ENCODE data around the gene KCTD19.

KCTD19 gene

DNA sequence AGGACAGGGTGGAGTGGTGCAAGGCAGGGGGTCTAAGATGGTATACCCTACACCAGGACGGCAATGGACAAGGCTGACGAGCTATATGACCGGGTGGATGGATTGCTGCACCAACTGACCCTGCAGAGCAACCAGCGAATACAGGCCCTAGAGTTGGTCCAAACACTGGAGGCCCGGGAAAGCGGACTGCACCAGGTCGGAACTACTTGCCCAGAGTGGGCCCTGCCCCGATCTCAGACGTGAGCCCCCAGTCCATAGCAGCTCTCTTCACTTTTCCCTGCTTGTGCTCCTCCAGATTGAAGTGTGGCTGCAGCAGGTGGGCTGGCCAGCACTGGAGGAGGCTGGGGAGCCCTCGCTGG is 44.1 kb downstream of the KCTD19 start:
- TF ChIP-seq CTCF (conservative IDR thresholded peaks at IDR 0.05): no peak
- no peak for TF ChIP-seq ZFX (IDR thresholded peaks at IDR 0.05)
- no peak overlapping the region for H3K27ac ChIP-seq

DNA sequence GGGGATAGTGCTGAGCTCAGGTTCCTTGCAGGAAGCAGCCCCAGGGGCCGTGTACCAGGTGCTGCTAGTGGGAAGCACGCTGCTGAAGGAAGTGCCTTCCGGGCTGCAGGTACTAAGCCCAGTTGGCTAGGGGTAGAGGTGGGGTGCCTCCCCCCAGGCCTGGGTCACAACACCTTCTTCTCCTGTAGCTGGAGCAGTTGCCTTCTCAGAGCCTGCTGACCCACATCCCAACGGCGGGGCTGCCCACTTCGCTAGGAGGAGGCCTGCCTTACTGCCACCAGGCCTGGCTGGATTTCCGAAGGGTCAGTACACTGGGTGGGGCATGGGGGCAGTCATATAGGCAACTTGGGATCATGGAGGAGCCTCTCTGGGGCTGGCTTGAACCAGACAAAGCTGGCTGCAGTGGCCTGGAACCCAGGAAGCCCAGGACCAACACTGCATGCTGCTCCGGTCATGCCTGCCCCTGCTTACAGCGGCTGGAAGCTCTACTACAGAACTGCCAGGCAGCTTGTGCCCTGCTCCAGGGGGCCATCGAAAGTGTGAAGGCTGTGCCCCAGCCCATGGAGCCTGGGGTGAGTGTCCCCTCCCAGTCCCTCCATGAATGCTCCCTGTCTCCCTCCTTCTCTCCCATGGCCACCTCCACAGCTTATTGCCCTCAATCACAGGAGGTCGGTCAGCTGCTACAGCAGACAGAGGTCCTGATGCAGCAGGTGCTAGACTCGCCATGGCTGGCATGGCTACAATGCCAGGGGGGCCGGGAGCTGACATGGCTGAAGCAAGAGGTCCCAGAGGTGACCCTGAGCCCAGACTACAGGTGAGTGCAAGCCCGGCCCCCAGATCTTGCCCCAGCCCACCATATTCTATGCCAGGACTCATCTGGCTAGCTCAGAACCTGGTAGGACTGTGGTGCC is 44.8 kb downstream of the KCTD19 start:
- no peak overlapping the region for H3K27ac ChIP-seq
- TF ChIP-seq ZFX (IDR thresholded peaks at IDR 0.05) (no peak), CTCF (conservative IDR thresholded peaks at IDR 0.05) (no peak)

DNA sequence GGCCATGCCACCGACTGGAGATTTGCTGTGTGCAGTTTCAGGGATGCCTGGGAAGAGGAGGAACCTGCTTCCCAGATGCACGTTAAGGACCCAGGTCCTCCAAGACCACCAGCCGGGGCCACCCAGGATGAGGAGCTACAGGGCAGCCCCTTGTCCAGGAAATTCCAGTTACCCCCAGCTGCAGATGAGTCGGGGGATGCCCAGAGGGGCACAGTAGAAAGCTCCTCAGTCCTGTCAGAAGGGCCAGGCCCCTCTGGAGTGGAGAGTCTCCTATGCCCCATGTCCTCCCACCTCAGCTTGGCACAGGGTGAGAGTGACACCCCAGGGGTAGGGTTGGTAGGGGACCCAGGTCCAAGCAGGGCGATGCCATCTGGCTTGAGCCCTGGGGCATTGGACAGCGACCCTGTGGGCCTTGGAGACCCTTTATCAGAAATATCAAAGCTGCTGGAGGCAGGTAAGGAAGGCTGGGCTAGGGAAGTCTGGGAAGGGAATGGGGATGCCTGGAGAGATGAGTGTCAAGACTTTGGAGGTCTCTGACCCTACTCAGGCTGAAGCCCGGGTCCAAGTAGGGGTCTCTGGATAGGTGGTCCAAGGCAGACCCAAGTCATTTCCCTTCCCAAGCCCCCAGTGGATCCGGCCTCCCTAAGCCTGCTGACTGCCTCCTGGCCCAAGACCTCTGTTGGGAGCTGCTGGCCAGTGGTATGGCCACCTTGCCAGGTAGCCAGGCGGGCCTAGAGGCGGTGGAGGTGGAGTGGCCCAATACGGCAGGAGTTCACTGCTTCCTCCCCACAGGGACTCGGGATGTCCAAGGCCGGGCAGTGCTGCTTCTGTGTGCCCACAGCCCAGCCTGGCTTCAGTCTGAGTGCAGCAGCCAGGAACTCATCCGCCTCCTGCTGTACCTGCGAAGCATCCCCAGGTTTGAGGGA is 46.2 kb downstream of the KCTD19 start:
- H3K27ac ChIP-seq: peak overlapping the region; percentile 96
- TF ChIP-seq CTCF (conservative IDR thresholded peaks at IDR 0.05) (no peak), ZFX (IDR thresholded peaks at IDR 0.05) (no peak)

DNA sequence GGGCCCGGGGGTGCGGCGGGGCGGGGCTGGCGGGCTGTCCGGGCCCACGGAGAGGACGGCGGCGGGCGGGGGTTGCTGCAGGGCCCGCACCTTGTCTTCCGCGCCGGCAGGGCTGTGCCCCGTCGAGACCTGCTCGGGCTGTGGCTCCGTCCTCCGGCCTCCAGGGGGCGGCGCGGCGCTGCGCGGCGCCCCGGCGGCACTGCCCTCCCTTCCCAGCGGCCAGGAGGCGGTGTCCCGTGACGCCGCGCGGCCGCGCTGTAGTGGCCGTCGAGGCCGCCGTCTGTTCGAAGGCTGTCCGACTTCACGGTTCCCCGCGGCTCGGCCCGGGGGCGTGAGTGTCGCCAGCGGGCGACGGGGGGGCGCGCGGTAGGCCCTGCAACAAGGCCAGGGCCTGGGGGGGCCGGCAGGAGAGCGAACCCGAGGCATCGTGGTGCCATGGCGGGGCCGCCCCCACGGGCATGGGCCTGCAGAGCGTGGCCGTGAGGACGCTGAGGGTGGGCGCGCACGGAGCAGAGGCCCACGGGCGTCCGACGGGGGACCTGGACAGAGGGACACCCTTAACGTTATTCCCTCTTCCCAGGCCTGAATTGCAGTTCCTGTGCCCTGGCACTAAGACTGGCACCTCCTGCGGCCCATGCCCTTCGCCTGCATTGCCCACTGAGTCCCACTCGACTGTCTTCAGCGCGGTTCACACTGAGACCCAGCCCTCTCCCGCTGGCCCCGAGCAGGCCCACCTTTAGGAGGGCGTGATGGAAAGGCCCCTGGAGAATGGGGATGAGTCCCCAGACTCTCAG is 47.0 kb downstream of the KCTD19 start, which contains the start of gene PLEKHG4:
TSS of gene PLEKHG4 (plus strand) at position 237 of the 794 bp plus-strand sequence. CDS start at position 750, 513 bp downstream.
- TF ChIP-seq CTCF (conservative IDR thresholded peaks at IDR 0.05): peak; percentile 94
- TF ChIP-seq ZFX (IDR thresholded peaks at IDR 0.05): peak; percentile 81
- peak within 1 kb of the TSS; percentile 96 for H3K27ac ChIP-seq

DNA sequence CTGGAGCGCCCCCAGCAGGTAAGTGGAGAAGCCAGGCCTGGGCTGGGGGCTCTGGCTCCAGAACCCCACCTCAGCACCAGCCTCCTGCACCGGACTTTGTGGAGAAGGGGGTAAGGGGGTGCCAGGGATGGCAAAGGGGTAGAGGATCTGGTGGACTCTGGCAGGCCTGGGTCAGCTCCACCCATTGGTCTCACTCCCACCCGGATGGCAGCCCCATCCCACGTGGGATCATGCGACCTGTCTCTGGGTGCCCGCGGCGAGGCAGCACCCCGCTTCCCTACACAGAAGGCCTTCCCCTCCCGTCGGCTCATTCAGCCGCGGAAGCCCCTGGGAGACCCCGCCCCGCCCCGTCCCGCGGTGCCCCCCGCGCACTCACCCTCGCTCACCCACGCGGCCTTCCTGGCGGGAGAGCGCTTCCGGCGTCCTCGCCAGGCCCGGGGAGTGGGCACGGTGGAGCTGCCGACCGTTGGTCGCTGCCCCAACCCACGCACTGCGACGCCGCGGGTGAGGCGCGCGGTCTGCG is 47.7 kb downstream of the KCTD19 start:
- peak overlapping the region; percentile 96 for H3K27ac ChIP-seq

More for the DNA sequence above, 47.7 kb downstream of the KCTD19 start:
- peak; percentile 91; the same call in 1 of the 2 replicates for TF ChIP-seq ZFX (IDR thresholded peaks at IDR 0.05)
- no peak for TF ChIP-seq CTCF (conservative IDR thresholded peaks at IDR 0.05)
